Liver (tissue), 9 donors: ENCODE data around the gene EPC2. TPM values are rescaled to one million over a fixed set of nuclear protein-coding genes. Genes with fewer than 3 reads are reported as not detected.

Experiments
- DNase-seq: peaks from one replicate; pipeline ENCODE4 v3.0.0-alpha.2; 2017; ENCODE audit warnings: low spot score
- H3K27ac ChIP-seq, 2 donors: one replicate each; pipeline ENCODE4 v1.7.0; 2013; ENCODE audit warnings: inconsistent platforms in 2 of 2, low read length in 2 of 2, control low read depth in 1 of 2, low read depth in 1 of 2, mild to moderate bottlenecking in 1 of 2
- H3K27me3 ChIP-seq, 4 donors: one replicate each; pipeline versions ENCODE4 v1.6.1 to v1.7.0; 2013; ENCODE audit warnings: low read length in 3 of 4, inconsistent platforms in 1 of 4, mild to moderate bottlenecking in 1 of 4, moderate library complexity in 1 of 4; ENCODE audit not compliant: control insufficient read depth in 4 of 4, insufficient read depth in 4 of 4
- H3K36me3 ChIP-seq, 4 donors: one replicate each; pipeline versions ENCODE4 v1.6.1 to v1.7.0; 2013; ENCODE audit warnings: low read length in 3 of 4, mild to moderate bottlenecking in 3 of 4, low read depth in 1 of 4, moderate library complexity in 1 of 4; ENCODE audit not compliant: control insufficient read depth in 4 of 4, insufficient read depth in 3 of 4
- H3K4me1 ChIP-seq, 4 donors: one replicate each; pipeline versions ENCODE4 v1.6.1 to v1.7.0; 2013; ENCODE audit warnings: low read length in 3 of 4, mild to moderate bottlenecking in 3 of 4, moderate library complexity in 1 of 4; ENCODE audit not compliant: control insufficient read depth in 4 of 4, insufficient read depth in 4 of 4
- H3K4me3 ChIP-seq, 3 donors: one replicate each; pipeline versions ENCODE4 v1.6.1 to v1.7.0; 2013; ENCODE audit warnings: low read length in 3 of 3, control low read depth in 1 of 3, low read depth in 1 of 3, mild to moderate bottlenecking in 1 of 3
- H3K9ac ChIP-seq, 2 donors: one replicate each; pipeline ENCODE4 v1.7.0; 2013; ENCODE audit warnings: low read length in 2 of 2, mild to moderate bottlenecking in 2 of 2, moderate library complexity in 2 of 2, control low read depth in 1 of 2, low read depth in 1 of 2
- H3K9me3 ChIP-seq, 4 donors: one replicate each; pipeline versions ENCODE4 v1.6.1 to v1.7.0; 2013; ENCODE audit warnings: low read length in 3 of 4; ENCODE audit not compliant: control insufficient read depth in 4 of 4
- ATF3 ChIP-seq: IDR thresholded peaks from 2 replicates; pipeline ENCODE4 v1.6.1; 2016; ENCODE audit warnings: antibody characterized with exemption
- CTCF ChIP-seq: fragments of 150-350 bp; IDR thresholded peaks from 2 replicates; pipeline ENCODE4 v1.5.1; 2017; ENCODE audit warnings: improper control_type of control experiment, low read depth, low read length; ENCODE audit not compliant: missing input control
- EGR1 ChIP-seq, 2 donors: IDR thresholded peaks; 2 replicates each; pipeline ENCODE4 v1.6.1; 2016 to 2018; ENCODE audit warnings: antibody characterized with exemption in 2 of 2, low read depth in 2 of 2
- FOXA1 ChIP-seq: IDR thresholded peaks from 2 replicates; pipeline ENCODE4 v1.6.1; 2016; ENCODE audit warnings: antibody characterized with exemption
- FOXA2 ChIP-seq: IDR thresholded peaks from 2 replicates; pipeline ENCODE4 v1.6.1; 2016; ENCODE audit warnings: antibody characterized with exemption
- GABPA ChIP-seq, 2 donors: IDR thresholded peaks in 1 of 2; conservative IDR thresholded peaks in 1 of 2; 2 replicates each; pipeline ENCODE4 v1.6.1; 2016; ENCODE audit warnings: antibody characterized with exemption in 2 of 2, mild to moderate bottlenecking in 1 of 2, moderate library complexity in 1 of 2
- HNF4A ChIP-seq, 2 donors: conservative IDR thresholded peaks; 2 replicates each; pipeline ENCODE4 v1.6.1; 2016; ENCODE audit warnings: antibody characterized with exemption in 2 of 2, mild to moderate bottlenecking in 2 of 2
- HNF4G ChIP-seq: IDR thresholded peaks from 2 replicates; pipeline ENCODE4 v1.6.1; 2016; ENCODE audit warnings: antibody characterized with exemption
- JUND ChIP-seq, 2 donors: IDR thresholded peaks; 2 replicates each; pipeline ENCODE4 v1.6.1; 2016; ENCODE audit warnings: antibody characterized with exemption in 2 of 2
- MAX ChIP-seq: IDR thresholded peaks from 2 replicates; pipeline ENCODE4 v1.6.1; 2016; ENCODE audit warnings: antibody characterized with exemption
- NR2F2 ChIP-seq: IDR thresholded peaks from 2 replicates; pipeline ENCODE4 v1.6.1; 2016; ENCODE audit warnings: antibody characterized with exemption
- RAD21 ChIP-seq, 2 donors: IDR thresholded peaks; 2 replicates each; pipeline ENCODE4 v1.6.1; 2016; ENCODE audit warnings: antibody characterized with exemption in 2 of 2, mild to moderate bottlenecking in 2 of 2
- REST ChIP-seq: IDR thresholded peaks from 2 replicates; pipeline ENCODE4 v1.6.1; 2016; ENCODE audit warnings: antibody characterized with exemption, mild to moderate bottlenecking
- RXRA ChIP-seq, 2 donors: IDR thresholded peaks; 2 replicates each; pipeline ENCODE4 v1.6.1; 2017 to 2018; ENCODE audit warnings: antibody characterized with exemption in 2 of 2, mild to moderate bottlenecking in 1 of 2
- SP1 ChIP-seq: IDR thresholded peaks from 2 replicates; pipeline ENCODE4 v1.6.1; 2018; ENCODE audit warnings: antibody characterized with exemption, mild to moderate bottlenecking
- TAF1 ChIP-seq: conservative IDR thresholded peaks from 2 replicates; pipeline ENCODE4 v1.6.1; 2016; ENCODE audit warnings: antibody characterized with exemption, mild to moderate bottlenecking
- YY1 ChIP-seq: IDR thresholded peaks from 2 replicates; pipeline ENCODE4 v1.6.1; 2016; ENCODE audit warnings: antibody characterized with exemption, mild to moderate bottlenecking
- ZBTB33 ChIP-seq: IDR thresholded peaks from 2 replicates; pipeline ENCODE4 v1.6.1; 2016; ENCODE audit warnings: antibody characterized with exemption
- WGBS: extraction: QIAGEN DNeasy Blood & Tissue Kit; methylation state at CpG from one replicate; pipeline ENCODE4 v1.1.7; 2013; 5-methylcytosine and 5-hydroxymethylcytosine counted together
- polyA plus RNA-seq, 2 donors: library from polyadenylated mRNA; stranded (reverse) in 1 of 2; unstranded in 1 of 2; fragments of 200-250 nt in 1 of 2; fragments of >200 nt in 1 of 2; fragmentation: Nextera tagmentation in 1 of 2; extraction: Ambion mirVana in 1 of 2; gene quantifications; one replicate each; pipeline versions ENCODE4 v1.2.1 to v1.2.3, GENCODE V29; 2013 to 2015
- total RNA-seq, 2 donors: library from RNA; depleted of rRNA; stranded (reverse); fragments of >200 nt; gene quantifications; one replicate each; pipeline ENCODE4 v1.2.3, GENCODE V29; 2014
- donor health status: healthy.
- donor health status: healthy.
- donor health status: healthy.
- donor health status: healthy.
- donor health status: healthy.

Gene EPC2
- total and polyA plus RNA-seq, 4 donors: 2.8 to 17.7 (median 9.6) TPM

GRCh38 chr2:148814860-148815419 lies 170.4 kb downstream of the EPC2 start:
- no peak for DNase-seq
- Histone ChIP-seq H3K4me1 (peaks cover 0 to 4% (median 0%) of the 10 kb centered on the region in 4 donors), H3K36me3 (no peaks in the 10 kb centered on the region), H3K9me3 (no peaks in the 10 kb centered on the region), H3K27me3 (peaks cover 0 to 3% (median 0%) of the 10 kb centered on the region in 4 donors), H3K9ac (no peak overlapping the region), H3K27ac (no peak overlapping the region), H3K4me3 (no peak overlapping the region)
- TF ChIP-seq MAX: no peak
- no peak for TF ChIP-seq YY1
- TF ChIP-seq JUND (IDR thresholded peaks at IDR 0.05): no peak
- no peak for TF ChIP-seq HNF4A (conservative IDR thresholded peaks at IDR 0.05)
- no peak for TF ChIP-seq HNF4G
- no peak for TF ChIP-seq NR2F2
- no peak for TF ChIP-seq RXRA (IDR thresholded peaks at IDR 0.05)
- no peak for TF ChIP-seq CTCF
- TF ChIP-seq SP1: no peak
- TF ChIP-seq TAF1: no peak
- TF ChIP-seq GABPA (IDR thresholded peaks at IDR 0.05 in 1 of 2, conservative IDR thresholded peaks at IDR 0.05 in 1 of 2): no peak
- TF ChIP-seq EGR1 (IDR thresholded peaks at IDR 0.05; ENCODE audit: low read depth in 2 of 2): no peak
- TF ChIP-seq FOXA1: no peak
- no peak for TF ChIP-seq ATF3
- no peak for TF ChIP-seq ZBTB33
- no peak for TF ChIP-seq RAD21 (IDR thresholded peaks at IDR 0.05)
- TF ChIP-seq REST: no peak
- no peak for TF ChIP-seq FOXA2
- WGBS: 85% methylated on average over 7 of the region's 7 CpGs
